Measurements from ENCODE around the gene PPT2. TPM values are rescaled to one million over a fixed set of nuclear protein-coding genes. Genes with fewer than 3 reads are reported as not detected.

PPT2 gene
- total and polyA plus RNA-seq, 2 of the 13 experiments (the other 11 are each of a cell fraction or from before 2014, with no cell fraction given): 39.2 to 61.8 TPM

GRCh38 chr6:32118782-32119628 is 34.9 kb upstream of the PPT2 start (continued):
- TF ChIP-seq NR2F1 (CRISPR knock-in tag; IDR thresholded peaks at IDR 0.05): peak in 1 of 2 experiments; percentile 14; a peak in 1 of 4 replicates
- TF ChIP-seq RCOR2 (CRISPR knock-in tag; IDR thresholded peaks at IDR 0.05): no peak
- peak; percentile 44; the same call in 1 of the 2 replicates for TF ChIP-seq ZNF605 (CRISPR knock-in tag; IDR thresholded peaks at IDR 0.05)
- TF ChIP-seq ASH2L (IDR thresholded peaks at IDR 0.05; ENCODE audit: insufficient read length, low read depth, low read length): peak; percentile 92
- peak; percentile 81; the same call in 1 of the 2 replicates for TF ChIP-seq ZNF205 (CRISPR knock-in tag; IDR thresholded peaks at IDR 0.05)
- TF ChIP-seq, protein P1, sequence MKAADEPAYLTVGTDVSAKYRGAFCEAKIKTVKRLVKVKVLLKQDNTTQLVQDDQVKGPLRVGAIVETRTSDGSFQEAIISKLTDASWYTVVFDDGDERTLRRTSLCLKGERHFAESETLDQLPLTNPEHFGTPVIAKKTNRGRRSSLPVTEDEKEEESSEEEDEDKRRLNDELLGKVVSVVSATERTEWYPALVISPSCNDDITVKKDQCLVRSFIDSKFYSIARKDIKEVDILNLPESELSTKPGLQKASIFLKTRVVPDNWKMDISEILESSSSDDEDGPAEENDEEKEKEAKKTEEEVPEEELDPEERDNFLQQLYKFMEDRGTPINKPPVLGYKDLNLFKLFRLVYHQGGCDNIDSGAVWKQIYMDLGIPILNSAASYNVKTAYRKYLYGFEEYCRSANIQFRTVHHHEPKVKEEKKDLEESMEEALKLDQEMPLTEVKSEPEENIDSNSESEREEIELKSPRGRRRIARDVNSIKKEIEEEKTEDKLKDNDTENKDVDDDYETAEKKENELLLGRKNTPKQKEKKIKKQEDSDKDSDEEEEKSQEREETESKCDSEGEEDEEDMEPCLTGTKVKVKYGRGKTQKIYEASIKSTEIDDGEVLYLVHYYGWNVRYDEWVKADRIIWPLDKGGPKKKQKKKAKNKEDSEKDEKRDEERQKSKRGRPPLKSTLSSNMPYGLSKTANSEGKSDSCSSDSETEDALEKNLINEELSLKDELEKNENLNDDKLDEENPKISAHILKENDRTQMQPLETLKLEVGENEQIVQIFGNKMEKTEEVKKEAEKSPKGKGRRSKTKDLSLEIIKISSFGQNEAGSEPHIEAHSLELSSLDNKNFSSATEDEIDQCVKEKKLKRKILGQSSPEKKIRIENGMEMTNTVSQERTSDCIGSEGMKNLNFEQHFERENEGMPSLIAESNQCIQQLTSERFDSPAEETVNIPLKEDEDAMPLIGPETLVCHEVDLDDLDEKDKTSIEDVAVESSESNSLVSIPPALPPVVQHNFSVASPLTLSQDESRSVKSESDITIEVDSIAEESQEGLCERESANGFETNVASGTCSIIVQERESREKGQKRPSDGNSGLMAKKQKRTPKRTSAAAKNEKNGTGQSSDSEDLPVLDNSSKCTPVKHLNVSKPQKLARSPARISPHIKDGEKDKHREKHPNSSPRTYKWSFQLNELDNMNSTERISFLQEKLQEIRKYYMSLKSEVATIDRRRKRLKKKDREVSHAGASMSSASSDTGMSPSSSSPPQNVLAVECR (CRISPR knock-in tag; IDR thresholded peaks at IDR 0.05; ENCODE audit: borderline replicate concordance): peak; percentile 75; the same call in 1 of the 2 replicates
- peak; percentile 30; the same call in 1 of the 2 replicates for TF ChIP-seq NCOA2 (CRISPR knock-in tag; IDR thresholded peaks at IDR 0.05)
- TF ChIP-seq ZNF317 (CRISPR knock-in tag; IDR thresholded peaks at IDR 0.05): peak; percentile 91
- TF ChIP-seq ZNF691 (CRISPR knock-in tag; IDR thresholded peaks at IDR 0.05; ENCODE audit: borderline replicate concordance, low read depth): peak; percentile 18; the same call in 1 of the 2 replicates
- TF ChIP-seq ZKSCAN8 (CRISPR knock-in tag; IDR thresholded peaks at IDR 0.05; ENCODE audit: borderline replicate concordance): 0 out of 2 replicates have a peak, but pooled peaks have one; percentile 46
- no peak for TF ChIP-seq ZNF589 (CRISPR knock-in tag; conservative IDR thresholded peaks at IDR 0.05)
- TF ChIP-seq GATAD1 (CRISPR knock-in tag; IDR thresholded peaks at IDR 0.05): peak; percentile 46
- no peak; the same call in 1 of the 2 replicates for TF ChIP-seq JUND (CRISPR knock-in tag; IDR thresholded peaks at IDR 0.05)
- no peak for TF ChIP-seq ZC3H13 (CRISPR knock-in tag; IDR thresholded peaks at IDR 0.05)
- no peak for TF ChIP-seq NCOA5 (CRISPR knock-in tag; IDR thresholded peaks at IDR 0.05)
- no peak for TF ChIP-seq EP300 (IDR thresholded peaks at IDR 0.05; ENCODE audit: low read depth in 2 of 2, low read length in 2 of 2)
- peak; percentile 28; the same call in 1 of the 2 replicates for TF ChIP-seq EP300 (CRISPR knock-in tag; IDR thresholded peaks at IDR 0.05; ENCODE audit: borderline replicate concordance)
- TF ChIP-seq SP4 (CRISPR knock-in tag; IDR thresholded peaks at IDR 0.05): peak; percentile 53; the same call in 1 of the 2 replicates
- TF ChIP-seq ZFY (CRISPR knock-in tag; IDR thresholded peaks at IDR 0.05): peak; percentile 50; the same call in 1 of the 2 replicates
- no peak for TF ChIP-seq AKAP8 (CRISPR knock-in tag; IDR thresholded peaks at IDR 0.05)
- TF ChIP-seq ZNF619 (CRISPR knock-in tag; IDR thresholded peaks at IDR 0.05): no peak; the same call in 1 of the 2 replicates
- 0 out of 2 replicates have a peak, but pooled peaks have one; percentile 33 for TF ChIP-seq KLF6 (CRISPR knock-in tag; IDR thresholded peaks at IDR 0.05)
- TF ChIP-seq, protein P2, sequence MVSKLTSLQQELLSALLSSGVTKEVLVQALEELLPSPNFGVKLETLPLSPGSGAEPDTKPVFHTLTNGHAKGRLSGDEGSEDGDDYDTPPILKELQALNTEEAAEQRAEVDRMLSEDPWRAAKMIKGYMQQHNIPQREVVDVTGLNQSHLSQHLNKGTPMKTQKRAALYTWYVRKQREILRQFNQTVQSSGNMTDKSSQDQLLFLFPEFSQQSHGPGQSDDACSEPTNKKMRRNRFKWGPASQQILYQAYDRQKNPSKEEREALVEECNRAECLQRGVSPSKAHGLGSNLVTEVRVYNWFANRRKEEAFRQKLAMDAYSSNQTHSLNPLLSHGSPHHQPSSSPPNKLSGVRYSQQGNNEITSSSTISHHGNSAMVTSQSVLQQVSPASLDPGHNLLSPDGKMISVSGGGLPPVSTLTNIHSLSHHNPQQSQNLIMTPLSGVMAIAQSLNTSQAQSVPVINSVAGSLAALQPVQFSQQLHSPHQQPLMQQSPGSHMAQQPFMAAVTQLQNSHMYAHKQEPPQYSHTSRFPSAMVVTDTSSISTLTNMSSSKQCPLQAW (CRISPR knock-in tag; IDR thresholded peaks at IDR 0.05): peak; percentile 71
